Lower leg skin (tissue), 4 donors: ENCODE measurements around the gene MYL3. TPM values are rescaled to one million over a fixed set of nuclear protein-coding genes. Genes with fewer than 3 reads are reported as not detected.

ENCODE experiments used
- DNase-seq, 2 donors: peaks; one replicate each; pipeline ENCODE4 v3.0.0-alpha.2; 2019; ENCODE audit warnings: low spot score in 2 of 2
- H3K4me3 ChIP-seq: fragments of 200-600 bp; sonication (generic); 2 replicates; pipeline ENCODE4 v1.5.1; 2017; ENCODE audit warnings: mild to moderate bottlenecking, low read depth; ENCODE audit not compliant: poor library complexity, severe bottlenecking
- POLR2A ChIP-seq, 2 donors: fragments of 450-650 bp; IDR thresholded peaks; one replicate each; pipeline ENCODE4 v1.6.1; 2016 to 2017; ENCODE audit warnings: antibody characterized with exemption in 2 of 2, mild to moderate bottlenecking in 1 of 2, moderate library complexity in 1 of 2
- WGBS, 2 donors: methylation state at CpG; one replicate each; pipeline ENCODE4 v1.1.5; 2018; 5-methylcytosine and 5-hydroxymethylcytosine counted together
- intact Hi-C: fragments of 100-400 bp; cut with DNase I; formaldehyde crosslinking; loops from one replicate; pipeline ENCODE4 v1.15.0; 2023; ENCODE audit warnings: low total_unique reads
- total RNA-seq, 4 donors: library from RNA; depleted of rRNA; stranded (reverse); fragments of >200 nt; gene quantifications; one replicate each; pipeline ENCODE4 v1.1.0, GENCODE V29; 2016
- TF ChIP-seq, protein P1 (sequence below), 3 donors: fragments of 450-650 bp; IDR thresholded peaks; one replicate each; pipeline ENCODE4 v1.5.1; 2016; ENCODE audit warnings: antibody characterized with exemption in 3 of 3, mild to moderate bottlenecking in 3 of 3, moderate library complexity in 2 of 3

The MYL3 gene
- total RNA-seq, 4 donors from 2014 or later = 0.59 to 1.7 (median 1.3) TPM; not detected in 1

DNA sequence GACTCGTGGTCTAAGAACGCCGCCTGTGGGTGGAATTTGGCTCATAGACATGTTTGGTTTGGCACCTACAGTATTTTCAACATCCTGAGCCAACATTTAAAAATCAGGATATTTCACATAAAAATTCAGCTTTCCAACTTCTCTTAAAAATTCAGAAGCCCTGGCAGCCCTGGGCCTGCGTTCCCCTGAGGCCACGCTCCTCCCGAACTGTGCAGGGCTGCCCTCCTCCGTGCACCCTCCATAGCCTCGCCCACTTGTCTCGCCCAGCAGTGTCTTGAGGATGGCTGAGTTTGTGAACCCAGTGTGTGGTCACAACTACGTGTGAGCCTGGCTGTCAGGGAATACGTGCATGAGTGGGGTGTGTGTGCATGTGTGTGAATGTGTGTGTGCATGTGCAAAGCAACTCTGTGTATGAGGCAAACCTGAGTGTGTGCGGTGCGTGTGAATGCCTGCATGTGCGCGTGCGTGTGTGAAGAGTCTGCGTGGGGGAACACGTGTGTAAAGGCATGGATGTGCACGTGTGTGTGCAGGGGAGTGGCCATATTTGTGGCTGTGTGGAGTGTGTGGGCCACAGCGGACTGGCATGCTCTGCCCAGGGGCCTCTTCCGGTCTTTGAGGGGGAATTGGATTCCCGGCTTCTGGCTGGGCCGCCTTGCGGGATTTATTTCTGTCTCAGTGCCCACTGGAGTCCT lies 45.2 kb upstream of the MYL3 start:
- no peak for DNase-seq
- no peak for TF ChIP-seq POLR2A (IDR thresholded peaks at IDR 0.05)
- TF ChIP-seq, protein P1, sequence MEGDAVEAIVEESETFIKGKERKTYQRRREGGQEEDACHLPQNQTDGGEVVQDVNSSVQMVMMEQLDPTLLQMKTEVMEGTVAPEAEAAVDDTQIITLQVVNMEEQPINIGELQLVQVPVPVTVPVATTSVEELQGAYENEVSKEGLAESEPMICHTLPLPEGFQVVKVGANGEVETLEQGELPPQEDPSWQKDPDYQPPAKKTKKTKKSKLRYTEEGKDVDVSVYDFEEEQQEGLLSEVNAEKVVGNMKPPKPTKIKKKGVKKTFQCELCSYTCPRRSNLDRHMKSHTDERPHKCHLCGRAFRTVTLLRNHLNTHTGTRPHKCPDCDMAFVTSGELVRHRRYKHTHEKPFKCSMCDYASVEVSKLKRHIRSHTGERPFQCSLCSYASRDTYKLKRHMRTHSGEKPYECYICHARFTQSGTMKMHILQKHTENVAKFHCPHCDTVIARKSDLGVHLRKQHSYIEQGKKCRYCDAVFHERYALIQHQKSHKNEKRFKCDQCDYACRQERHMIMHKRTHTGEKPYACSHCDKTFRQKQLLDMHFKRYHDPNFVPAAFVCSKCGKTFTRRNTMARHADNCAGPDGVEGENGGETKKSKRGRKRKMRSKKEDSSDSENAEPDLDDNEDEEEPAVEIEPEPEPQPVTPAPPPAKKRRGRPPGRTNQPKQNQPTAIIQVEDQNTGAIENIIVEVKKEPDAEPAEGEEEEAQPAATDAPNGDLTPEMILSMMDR (IDR thresholded peaks at IDR 0.05) = no peak
- WGBS, 2 donors = 28 to 35% methylated on average over 23 to 24 of the region's 24 CpGs
- no peak overlapping the region for H3K4me3 ChIP-seq
- intact Hi-C loops = no loop called here

DNA sequence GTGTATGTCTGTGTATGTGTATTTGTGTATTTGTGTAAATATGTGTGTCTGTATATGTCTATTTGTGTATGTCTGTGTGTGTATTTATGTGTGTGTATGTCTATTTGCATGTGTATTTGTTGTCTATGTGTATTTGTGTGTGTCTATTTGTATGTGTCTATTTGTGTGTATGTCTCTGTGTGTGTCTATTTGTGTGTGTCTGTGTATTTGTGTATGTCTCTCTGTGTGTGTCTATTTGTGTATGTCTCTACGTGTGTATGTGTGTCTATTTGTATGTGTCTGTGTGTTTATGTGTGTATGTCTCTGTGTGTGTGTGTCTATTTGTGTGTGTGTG lies 44.7 kb upstream of the MYL3 start:
- no peak overlapping the region for H3K4me3 ChIP-seq
- TF ChIP-seq, protein P1 (IDR thresholded peaks at IDR 0.05) = no peak
- TF ChIP-seq POLR2A (IDR thresholded peaks at IDR 0.05) = no peak
- intact Hi-C loops = no loop called here
- DNase-seq = no peak
- 29 to 36% methylated on average over 1 of the region's 1 CpG for WGBS, 2 donors

DNA sequence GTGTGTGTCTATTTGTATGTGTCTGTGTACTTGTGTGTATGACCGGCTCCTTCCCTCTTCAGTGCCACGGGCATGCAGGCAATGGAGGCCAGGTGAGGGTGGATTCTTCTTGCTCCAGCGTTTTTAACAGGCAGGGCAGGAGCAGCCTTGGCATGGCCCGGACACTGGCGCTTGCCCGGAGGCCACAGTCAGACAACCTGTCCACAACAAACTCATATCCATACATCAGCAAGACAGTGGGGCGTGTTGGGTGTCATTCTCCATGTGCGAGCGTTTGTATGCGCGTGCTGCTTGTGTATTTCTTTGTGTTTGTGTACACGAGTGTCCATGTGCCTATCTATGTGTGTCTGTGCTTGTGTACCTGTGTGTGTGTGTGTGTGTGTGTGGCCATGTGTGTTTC lies 44.0 kb upstream of the MYL3 start:
- intact Hi-C loops = no loop called here
- H3K4me3 ChIP-seq = no peak overlapping the region
- no peak for DNase-seq
- no peak for TF ChIP-seq POLR2A (IDR thresholded peaks at IDR 0.05)
- TF ChIP-seq, protein P1 (IDR thresholded peaks at IDR 0.05) = no peak
- 62 to 68% methylated on average over 9 to 12 of the region's 12 CpGs for WGBS, 2 donors

DNA sequence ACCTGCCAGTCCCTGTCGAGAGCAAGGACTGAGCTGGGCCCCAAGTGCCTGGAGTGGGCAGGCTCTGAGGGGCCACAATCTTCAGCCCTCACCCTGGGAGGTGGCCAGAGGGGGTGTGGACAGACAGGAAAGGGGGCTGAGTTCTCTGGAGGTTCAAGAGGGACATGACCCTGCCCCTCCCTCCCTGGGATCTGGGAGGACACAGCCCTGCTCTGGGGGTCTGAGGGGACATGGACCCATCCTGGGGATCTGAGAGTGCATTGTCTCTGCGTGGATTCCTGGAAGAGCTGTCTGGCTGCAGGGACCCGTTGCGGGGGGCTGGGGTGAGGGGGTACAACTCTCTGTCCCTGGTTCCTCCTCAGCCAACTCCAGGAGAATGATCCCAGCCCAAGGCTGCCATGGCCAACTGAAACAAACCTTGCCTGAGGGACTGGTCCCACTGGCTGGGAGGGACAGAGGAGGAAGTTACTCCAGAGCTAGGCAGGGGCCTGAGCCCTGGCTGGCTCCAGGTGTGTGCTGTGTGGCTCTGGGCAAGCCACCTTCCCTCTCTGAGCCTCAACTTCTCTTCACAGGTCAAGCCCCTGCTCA lies 43.3 kb upstream of the MYL3 start:
- intact Hi-C loops = no loop called here
- 69 to 83% methylated on average over 3 of the region's 4 CpGs for WGBS, 2 donors
- TF ChIP-seq, protein P1 (IDR thresholded peaks at IDR 0.05) = no peak
- TF ChIP-seq POLR2A (IDR thresholded peaks at IDR 0.05) = no peak
- H3K4me3 ChIP-seq = no peak overlapping the region
- DNase-seq = no peak

DNA sequence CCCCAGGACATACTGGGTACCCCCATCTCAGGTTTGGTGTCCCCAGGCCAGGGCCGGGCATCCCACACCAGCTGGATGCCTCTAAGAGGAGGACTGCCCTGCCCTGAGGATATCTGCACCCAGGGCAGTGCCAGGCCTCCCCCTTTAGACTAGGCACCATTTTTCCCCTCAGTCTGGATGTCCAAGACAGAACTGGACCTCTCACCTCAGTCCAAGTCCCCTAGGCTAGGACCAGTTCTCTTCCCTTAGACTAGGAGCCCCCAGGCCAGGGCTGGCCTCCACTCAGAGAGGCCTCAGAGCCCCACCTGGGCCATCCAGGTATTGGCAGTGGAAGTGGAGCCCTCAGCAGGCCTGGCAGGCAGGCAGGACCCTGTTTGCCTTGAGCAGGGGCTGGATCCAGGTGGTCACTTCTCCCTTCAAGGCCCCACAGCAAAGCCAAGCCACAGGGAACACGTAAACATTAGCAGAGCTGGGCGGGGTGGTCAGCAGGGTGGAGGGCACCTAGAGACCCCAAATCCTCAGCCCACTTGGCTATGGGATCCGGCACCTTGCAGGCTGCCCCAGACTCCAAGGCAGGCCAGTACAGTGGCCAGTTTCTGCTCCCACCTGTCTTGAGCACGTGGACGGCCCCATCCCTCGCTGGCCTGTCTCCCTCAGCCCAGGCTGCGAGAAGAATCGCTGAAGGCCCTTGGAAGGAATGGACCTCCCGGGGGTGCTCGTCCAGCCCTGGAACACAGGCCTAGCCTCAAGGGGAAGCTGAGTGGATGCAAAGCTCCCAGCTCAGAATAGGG lies 42.6 kb upstream of the MYL3 start:
- no peak for DNase-seq

More for the DNA sequence above, 42.6 kb upstream of the MYL3 start:
- no peak overlapping the region for H3K4me3 ChIP-seq
- WGBS, 2 donors = 85 to 86% methylated on average over 11 of the region's 11 CpGs
- intact Hi-C loops = no loop called here
- TF ChIP-seq, protein P1 (IDR thresholded peaks at IDR 0.05) = no peak
- TF ChIP-seq POLR2A (IDR thresholded peaks at IDR 0.05) = no peak
